ENCODE measurements around the gene DDX41. TPM values are rescaled to one million over a fixed set of nuclear protein-coding genes. Genes with fewer than 3 reads are reported as not detected.
A peak's percentile ranks its signal among the peaks of the same experiment; 100 is the strongest.

Gene DDX41
- total RNA-seq, 1 experiment from 2014 or later: 133 TPM

DNA sequence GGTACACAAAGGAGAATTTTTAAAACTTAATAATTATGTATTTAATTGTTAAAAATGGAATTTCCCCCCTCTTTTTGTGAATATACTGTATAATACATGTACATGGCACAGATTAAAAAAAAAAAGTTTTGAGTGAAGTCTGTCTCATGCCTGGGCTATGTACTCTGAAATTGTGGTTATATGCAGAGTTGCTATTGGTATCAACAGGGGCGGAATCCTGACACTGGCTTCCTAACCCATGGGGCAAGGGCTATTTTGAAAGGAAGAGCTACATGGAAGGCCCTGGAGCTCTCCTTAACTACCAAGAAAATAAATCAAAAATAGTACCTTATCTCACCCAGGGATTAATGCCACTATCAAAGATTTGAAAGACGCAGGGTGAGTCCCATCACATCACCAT, 38.5 kb upstream of the DDX41 start:
- DNase-seq: no peak
- Histone ChIP-seq H3K27me3 (ENCODE audit: insufficient read depth, low read length) (no peaks in the 10 kb centered on the region), H2BK120ac (ENCODE audit: low read depth, low read length, poor library complexity, severe bottlenecking) (no peak overlapping the region), H3K27ac (ENCODE audit: insufficient read length, low read depth, low read length) (no peak overlapping the region), H3K9ac (ENCODE audit: extremely low read depth, insufficient read length, low read length) (no peak overlapping the region), H3K23me2 (ENCODE audit: insufficient read length, low read depth, low read length, poor library complexity, severe bottlenecking) (peaks cover 15% of the 10 kb centered on the region), H3K56ac (ENCODE audit: insufficient read length, low read depth, low read length) (no peak overlapping the region), H4K5ac (ENCODE audit: insufficient read length, low read depth, low read length) (no peak overlapping the region), H3T11ph (ENCODE audit: low read length) (no peak overlapping the region), H4K91ac (ENCODE audit: insufficient read length, low read depth, low read length) (no peak overlapping the region), H4K20me1 (ENCODE audit: control insufficient read depth, insufficient read depth, insufficient read length) (no peaks in the 10 kb centered on the region), H3K23ac (ENCODE audit: insufficient read length, low read depth, low read length) (no peak overlapping the region), H2BK20ac (ENCODE audit: low read depth, low read length, poor library complexity, severe bottlenecking) (no peak overlapping the region), H3K4me1 (ENCODE audit: insufficient read depth, low read length) (peaks cover 5% of the 10 kb centered on the region; the same call in 1 of the 2 replicates), H3K18ac (ENCODE audit: insufficient read length, low read depth, low read length) (no peak overlapping the region), H2AFZ (ENCODE audit: low read length) (no peak overlapping the region), H2AK5ac (ENCODE audit: insufficient read length, low read length) (no peak overlapping the region), H2BK5ac (ENCODE audit: insufficient read length, low read length) (no peak overlapping the region), H4K8ac (replicated peaks; ENCODE audit: insufficient read length, low read depth, low read length) (no peak overlapping the region), H3K79me2 (ENCODE audit: insufficient read depth, low read length) (peaks cover 11% of the 10 kb centered on the region; the same call in 1 of the 2 replicates), H3K4ac (ENCODE audit: low read depth, low read length) (no peak overlapping the region), H3K4me2 (ENCODE audit: insufficient read depth, insufficient read length, low read length) (no peak overlapping the region), H3K79me1 (ENCODE audit: insufficient read depth, low read depth, low read length, poor library complexity, severe bottlenecking) (peaks cover 14% of the 10 kb centered on the region), H2BK12ac (ENCODE audit: insufficient read length, low read depth, low read length) (no peak overlapping the region), H3K14ac (ENCODE audit: insufficient read depth, low read length) (no peak overlapping the region), H3K9me3 (ENCODE audit: control insufficient read depth, low read depth, low read length) (no peaks in the 10 kb centered on the region), H2BK15ac (ENCODE audit: low read depth, low read length) (no peak overlapping the region)
- H3K36me3 Mint-ChIP-seq (ENCODE audit: insufficient read depth in 1 of 3, low read depth in 3 of 3): peaks cover 10 to 22% (median 20%) of the 10 kb centered on the region in 3 experiments
- TF ChIP-seq, protein P1, sequence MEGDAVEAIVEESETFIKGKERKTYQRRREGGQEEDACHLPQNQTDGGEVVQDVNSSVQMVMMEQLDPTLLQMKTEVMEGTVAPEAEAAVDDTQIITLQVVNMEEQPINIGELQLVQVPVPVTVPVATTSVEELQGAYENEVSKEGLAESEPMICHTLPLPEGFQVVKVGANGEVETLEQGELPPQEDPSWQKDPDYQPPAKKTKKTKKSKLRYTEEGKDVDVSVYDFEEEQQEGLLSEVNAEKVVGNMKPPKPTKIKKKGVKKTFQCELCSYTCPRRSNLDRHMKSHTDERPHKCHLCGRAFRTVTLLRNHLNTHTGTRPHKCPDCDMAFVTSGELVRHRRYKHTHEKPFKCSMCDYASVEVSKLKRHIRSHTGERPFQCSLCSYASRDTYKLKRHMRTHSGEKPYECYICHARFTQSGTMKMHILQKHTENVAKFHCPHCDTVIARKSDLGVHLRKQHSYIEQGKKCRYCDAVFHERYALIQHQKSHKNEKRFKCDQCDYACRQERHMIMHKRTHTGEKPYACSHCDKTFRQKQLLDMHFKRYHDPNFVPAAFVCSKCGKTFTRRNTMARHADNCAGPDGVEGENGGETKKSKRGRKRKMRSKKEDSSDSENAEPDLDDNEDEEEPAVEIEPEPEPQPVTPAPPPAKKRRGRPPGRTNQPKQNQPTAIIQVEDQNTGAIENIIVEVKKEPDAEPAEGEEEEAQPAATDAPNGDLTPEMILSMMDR (conservative IDR thresholded peaks at IDR 0.05): no peak
- H3K27me3 Mint-ChIP-seq (ENCODE audit: low read depth): peaks cover 4% of the 10 kb centered on the region; the same call in 1 of the 2 replicates
- peaks cover 33 to 37% of the 10 kb centered on the region in 2 experiments for H3K4me1 Mint-ChIP-seq
- H3K4me3 Mint-ChIP-seq: peak overlapping the region in 1 of 2 experiments; percentile 72; a peak in 3 of 5 replicates
- H3K27ac Mint-ChIP-seq: no peak overlapping the region
- H3K9me3 Mint-ChIP-seq: peaks cover 3 to 4% of the 10 kb centered on the region in 2 experiments; a peak in 4 of 5 replicates
- WGBS (ENCODE audit: extremely low coverage, insufficient read length, low lambda C conversion rate): no CpG with 5 or more reads among the region's 2 CpGs

Measured in H9 (cell line).